NCI-H1105 treated with DMSO at 0.1 percent for 48 hours (cell line): Measurements from ENCODE around the gene SMIM3.

ENCODE experiments used
- DNase-seq: peaks from one replicate; lab custom pipeline; 2025; lab: John Stamatoyannopoulos, UW

Gene SMIM3

GRCh38 chr5:150765011-150765798 is 13.4 kb upstream of the SMIM3 start:
- no peak for DNase-seq

- no peak for DNase-seq
Observed at GRCh38 chr5:150765799-150766169, 12.8 kb upstream of the SMIM3 start.

GRCh38 chr5:150766251-150766650 is 12.3 kb upstream of the SMIM3 start:
- DNase-seq, result no peak

GRCh38 chr5:150771034-150771795 is 7.3 kb upstream of the SMIM3 start:
- no peak for DNase-seq

- no peak for DNase-seq
Observed at GRCh38 chr5:150774145-150774544, 4.4 kb upstream of the SMIM3 start.

GRCh38 chr5:150777685-150778084 is 872 bp upstream of the SMIM3 start:
- DNase-seq, result no peak

- DNase-seq, result peak; percentile 5
Observed at GRCh38 chr5:150778088-150778516, 455 bp upstream of the SMIM3 start.

GRCh38 chr5:150779397-150780186 is 1.0 kb downstream of the SMIM3 start:
- no peak for DNase-seq

- DNase-seq, result no peak
Observed at GRCh38 chr5:150780187-150780692, 1.7 kb downstream of the SMIM3 start.

- no peak for DNase-seq
Observed at GRCh38 chr5:150780816-150781221, 2.3 kb downstream of the SMIM3 start.

GRCh38 chr5:150781706-150782614 is 3.4 kb downstream of the SMIM3 start:
- no peak for DNase-seq

GRCh38 chr5:150782850-150783249 is 4.3 kb downstream of the SMIM3 start:
- no peak for DNase-seq

- peak; percentile 88 for DNase-seq
Observed at GRCh38 chr5:150783422-150783928, 4.9 kb downstream of the SMIM3 start.

GRCh38 chr5:150785950-150786349 is 7.4 kb downstream of the SMIM3 start:
- DNase-seq, result no peak

- DNase-seq, result no peak
Observed at GRCh38 chr5:150786876-150787275, 8.3 kb downstream of the SMIM3 start.

GRCh38 chr5:150787656-150788055 is 9.1 kb downstream of the SMIM3 start:
- DNase-seq, result no peak

GRCh38 chr5:150788977-150789376 is 10.4 kb downstream of the SMIM3 start:
- no peak for DNase-seq

GRCh38 chr5:150789450-150789849 is 10.9 kb downstream of the SMIM3 start:
- DNase-seq, result no peak

- DNase-seq, result no peak
Observed at GRCh38 chr5:150789943-150790611, 11.5 kb downstream of the SMIM3 start.

GRCh38 chr5:150791536-150791935 is 13.0 kb downstream of the SMIM3 start:
- no peak for DNase-seq
